ENCODE data around the gene CLUH.

Gene CLUH

DNA sequence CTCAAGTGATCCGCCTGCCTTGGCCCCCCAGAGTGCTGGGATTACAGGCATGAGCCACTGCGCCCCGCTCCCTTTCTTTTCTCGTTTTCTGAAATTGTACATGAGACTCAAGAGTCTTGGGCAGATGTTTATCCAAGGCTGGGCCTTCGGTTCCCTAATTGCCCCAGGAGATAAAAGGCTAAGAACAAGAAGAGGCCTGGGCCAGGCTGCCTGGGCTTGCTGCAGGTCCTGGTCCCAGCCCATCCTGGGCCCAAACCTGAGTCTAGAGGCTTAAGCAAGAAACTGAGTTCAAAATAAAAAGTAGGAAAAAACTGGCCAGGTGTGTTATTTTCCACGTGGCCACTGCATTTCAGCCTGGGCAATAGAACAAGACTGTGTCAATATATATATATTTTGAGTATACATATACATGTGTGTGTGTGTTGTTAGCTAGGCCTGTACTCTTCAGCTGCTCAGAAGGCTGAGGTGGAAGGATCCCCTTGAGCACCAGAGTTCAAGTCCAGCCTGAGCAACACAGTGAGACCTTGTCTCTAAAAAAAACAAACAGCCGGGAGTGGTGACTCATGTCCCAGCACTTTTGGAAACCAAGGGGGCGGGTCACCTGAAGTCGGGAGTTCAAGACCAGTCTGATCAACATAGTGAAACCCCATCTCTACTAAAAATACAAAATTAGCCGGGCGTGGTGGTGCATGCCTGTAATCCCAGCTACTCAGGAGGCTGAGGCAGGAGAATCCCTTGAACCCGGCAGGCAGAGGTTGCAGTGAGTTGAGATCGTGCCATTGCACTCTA is 6.8 kb upstream of the CLUH start:
- DNase-seq (ENCODE audit: low read depth in 3 of 3) = no peak

- DNase-seq (ENCODE audit: low read depth in 3 of 3) = no peak
Measured at GRCh38 chr17:2716649-2717048, 5.1 kb upstream of the CLUH start.

DNA sequence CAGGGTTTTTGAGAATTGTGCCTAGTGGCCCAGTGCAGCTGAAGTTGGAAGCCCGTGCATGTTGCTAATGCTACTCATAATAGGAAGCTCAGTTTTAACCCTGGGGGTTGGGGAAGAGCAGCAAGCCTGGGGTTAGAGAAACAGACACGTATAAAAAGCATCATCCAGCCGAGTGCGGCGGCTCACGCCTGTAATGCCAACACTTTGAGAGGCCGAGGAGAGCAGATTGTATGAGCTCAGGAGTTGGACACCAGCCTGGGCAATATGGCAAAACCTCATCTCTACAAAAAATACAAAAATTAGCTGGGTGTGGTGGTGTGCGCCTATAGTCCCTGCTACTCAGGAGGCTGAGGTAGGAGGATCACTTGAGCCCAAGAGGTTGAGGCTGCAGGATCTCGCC is 2.3 kb upstream of the CLUH start:
- no peak for DNase-seq (ENCODE audit: low read depth in 3 of 3)

GRCh38 chr17:2712300-2713043 is 908 bp upstream of the CLUH start:
- DNase-seq (ENCODE audit: low read depth in 3 of 3) = no peak

DNA sequence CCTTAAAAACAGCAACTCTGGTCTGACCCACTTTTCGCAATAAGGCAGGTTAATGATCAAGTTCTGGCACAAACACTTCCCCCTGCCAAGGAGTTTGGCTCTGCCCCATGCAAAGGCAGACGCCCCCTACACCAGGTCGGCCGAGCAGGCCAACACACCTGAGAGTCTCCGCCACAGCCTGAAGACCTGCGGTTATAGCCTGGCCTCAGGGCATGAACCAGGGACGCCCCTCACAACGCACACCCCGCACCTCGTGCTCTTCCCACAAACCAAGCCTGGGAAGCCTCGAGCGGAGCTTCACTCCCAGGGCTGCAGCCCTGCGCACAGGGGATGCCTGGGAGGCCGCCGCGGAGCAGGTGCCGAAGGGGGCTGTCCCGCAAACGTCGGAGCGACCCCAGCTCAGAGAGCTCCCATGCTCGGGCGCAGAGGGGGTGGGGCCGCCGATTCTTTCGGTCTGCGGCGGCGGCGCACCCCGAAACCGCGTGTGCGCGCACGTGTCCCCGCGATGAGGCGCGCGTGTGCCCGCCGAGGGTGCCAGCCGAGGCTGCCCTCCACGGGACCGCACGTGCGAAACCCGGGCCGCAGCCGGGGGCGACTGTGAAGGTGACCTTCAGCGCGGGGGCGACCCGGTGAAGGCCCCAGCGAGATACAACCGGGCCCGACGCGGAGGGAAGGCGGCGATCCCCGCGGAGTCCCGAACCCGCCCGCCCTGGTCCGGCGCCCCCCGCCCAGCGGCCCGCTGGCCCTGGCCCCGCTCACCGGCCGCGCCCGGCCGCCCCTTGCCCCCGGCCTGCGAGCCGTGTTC is 559 bp downstream of the CLUH start:
- DNase-seq (ENCODE audit: low read depth in 3 of 3) = peak in 2 of 3 experiments; percentile 23 to 33

DNA sequence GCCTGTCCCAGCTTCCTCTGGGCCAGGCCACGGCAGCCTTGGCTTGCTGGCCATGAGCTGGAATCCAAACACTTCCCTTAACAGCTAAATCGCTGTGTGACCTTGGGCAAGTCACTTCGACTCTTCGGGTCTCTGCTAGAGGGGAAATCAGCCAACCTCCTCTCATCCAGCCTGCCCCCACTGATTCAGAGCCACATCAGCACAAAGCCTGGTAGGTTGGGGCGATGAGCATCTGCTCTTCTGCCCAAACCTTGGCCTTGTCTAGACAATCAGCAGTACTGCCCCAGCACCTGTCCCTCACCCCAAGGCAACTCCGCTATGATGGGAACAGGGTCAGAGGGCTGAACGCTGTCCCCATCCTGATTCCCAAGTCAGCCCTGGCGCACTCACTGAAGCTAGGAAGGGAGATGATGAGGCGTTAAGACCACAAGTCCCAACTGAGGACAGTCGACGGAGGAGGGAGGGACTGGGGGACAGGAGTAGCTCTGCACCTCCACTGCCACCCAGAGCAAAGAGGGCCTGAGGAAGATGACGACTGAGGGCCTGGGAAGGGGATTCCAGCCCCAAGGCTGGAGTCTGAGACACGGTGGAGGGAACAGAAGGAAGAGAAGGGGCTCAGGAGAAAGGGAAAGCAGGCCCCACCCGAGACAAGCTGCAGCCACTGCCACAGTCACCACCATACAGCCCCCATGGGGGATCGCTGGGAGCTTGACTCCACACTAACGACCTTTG is 1.3 kb downstream of the CLUH start:
- no peak for DNase-seq (ENCODE audit: low read depth in 3 of 3)

- no peak for DNase-seq (ENCODE audit: low read depth in 3 of 3)
Measured at GRCh38 chr17:2709183-2709661, 2.3 kb downstream of the CLUH start.

DNA sequence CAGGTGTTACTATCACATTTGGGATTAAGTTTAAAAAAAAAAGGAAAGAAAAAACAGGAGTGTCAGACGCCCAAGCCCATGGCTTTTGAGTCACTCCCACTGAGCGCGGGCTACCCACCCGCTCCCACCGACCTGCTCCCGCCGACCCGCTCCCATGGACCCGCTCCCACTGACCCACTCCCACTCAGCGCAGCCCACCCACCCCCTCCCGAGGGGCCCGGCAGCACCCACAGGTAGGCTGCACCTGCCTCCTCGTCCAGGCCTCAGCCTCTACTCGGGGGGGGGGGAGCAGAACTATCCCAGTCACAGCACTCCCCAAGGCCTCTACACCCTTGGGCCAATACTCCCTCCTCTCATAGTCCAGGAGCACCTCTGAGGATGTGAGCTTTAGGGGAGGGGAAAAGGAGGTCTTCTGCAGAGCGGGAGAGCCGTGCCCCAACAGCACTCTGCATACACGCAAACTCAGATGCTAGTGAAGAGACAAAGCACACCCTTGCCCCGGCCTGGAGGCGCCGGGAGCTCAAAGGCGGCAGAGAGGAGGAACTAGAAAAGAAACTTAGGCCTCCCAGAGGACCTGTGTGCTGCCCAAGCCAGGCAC is 2.9 kb downstream of the CLUH start:
- DNase-seq (ENCODE audit: low read depth in 3 of 3) = no peak

DNA sequence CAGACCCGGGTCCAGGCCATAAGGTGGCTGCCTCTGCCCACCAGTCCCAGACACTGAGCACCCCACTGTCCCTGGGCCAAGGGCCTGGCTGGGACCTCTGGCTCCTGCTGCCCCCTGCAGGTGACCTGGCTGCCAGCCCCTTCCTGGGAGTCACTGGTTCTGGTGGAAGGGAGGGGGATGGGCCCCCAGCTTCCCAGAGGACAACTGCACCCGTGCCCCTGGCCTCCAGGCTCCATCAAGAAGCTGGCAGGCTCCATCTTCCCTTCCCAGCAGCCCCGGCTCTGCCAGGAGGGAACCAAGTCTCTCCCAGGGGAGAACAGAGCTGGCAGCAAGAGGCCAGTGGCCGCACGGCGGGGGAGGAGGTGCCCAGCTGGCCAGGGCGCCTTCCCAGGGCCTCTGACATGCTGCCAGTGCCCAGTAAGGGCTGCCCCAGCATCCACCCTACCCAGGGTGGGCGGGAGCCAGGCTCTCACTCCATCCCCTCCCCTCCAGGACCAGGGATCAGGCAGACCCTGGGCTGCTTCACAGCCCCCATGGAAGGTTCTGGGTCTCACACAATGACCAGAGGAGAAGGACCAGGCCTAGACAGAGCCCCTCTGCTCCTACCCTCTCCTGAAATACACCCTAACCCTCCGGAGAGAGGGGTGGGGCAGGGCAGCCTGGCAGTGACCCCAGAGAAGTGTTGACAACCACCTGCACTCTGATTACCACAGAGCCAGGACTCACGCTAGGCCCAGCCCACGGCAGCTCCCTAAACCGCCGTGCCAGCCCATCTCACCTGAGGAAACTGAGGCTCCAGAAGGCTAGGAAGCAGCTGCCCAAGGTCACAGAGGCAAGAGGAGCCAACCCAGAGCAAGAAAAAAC is 3.6 kb downstream of the CLUH start:
- no peak for DNase-seq (ENCODE audit: low read depth in 3 of 3)

DNA sequence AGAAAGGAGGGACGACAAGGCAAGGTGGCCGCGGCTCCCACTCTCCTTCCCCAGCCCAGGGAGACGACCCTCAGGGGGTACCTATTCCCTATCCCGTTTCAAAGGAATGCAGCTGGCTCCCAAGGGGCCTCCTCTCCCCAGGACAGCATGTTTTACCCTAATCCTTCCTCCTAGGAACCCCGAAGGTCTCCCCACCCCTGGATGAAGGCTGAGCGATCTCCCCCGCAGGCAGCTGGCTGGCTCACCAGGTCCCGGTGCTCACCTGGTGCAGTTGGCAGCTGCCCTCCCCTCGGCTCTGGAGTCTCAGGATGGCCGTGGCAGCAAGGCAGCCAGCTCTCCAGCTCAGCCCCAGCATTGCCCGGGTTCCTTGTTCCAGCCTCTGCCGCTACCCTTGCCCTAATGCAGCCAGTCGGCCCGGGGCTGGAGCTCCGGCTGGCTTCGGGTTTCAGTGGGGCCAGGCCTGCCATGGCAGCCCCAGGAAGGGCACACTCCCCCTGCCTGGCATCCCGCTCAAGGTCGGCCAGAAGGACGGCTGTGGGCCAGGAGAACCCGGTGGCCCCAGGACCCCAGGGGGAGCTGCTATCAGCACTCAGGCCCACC is 4.6 kb downstream of the CLUH start:
- no peak for DNase-seq (ENCODE audit: low read depth in 3 of 3)

DNA sequence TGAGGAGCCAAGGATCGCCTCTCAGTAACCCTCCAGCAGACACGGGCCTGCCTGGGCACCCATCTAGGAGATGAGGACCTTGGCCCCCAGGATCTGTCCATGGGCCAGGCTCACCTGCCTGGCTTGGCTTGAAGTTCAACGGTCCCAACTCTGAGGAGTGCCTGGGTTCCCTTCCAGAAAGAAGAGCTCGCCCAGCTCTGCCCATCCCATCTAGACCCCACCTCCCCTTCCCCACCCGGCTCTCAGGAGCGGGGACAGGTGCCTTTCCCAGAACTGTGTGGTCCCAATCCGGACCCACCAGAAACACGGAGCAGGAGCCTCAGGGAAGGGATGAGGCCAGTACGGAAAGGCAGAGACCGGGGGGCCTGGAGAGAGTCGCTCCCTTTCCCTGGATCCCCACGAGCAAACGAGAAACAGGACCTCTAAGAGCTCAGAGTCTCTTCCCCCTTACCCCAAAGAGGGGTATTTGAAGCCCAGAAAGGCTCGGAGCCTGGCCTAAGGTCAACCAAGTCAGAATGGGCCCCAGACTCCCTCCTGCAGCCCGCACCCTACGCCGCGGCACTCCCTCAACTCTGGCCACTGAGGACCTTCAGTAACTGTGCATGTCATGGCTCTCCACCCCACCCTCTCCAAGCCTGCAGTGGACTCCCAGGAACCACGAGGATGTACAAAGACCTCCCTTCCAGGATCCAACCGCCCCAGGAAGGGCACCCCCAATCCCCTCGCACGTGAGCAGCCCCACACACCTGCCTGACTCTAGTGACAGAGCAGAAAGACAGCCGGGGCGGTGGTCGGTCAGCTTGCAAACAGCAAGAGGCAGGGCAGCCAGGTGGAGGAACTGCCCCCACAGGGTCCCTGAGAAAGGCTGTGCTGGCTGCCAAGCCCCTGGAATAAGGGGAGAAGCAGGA is 5.4 kb downstream of the CLUH start:
- no peak for DNase-seq (ENCODE audit: low read depth in 3 of 3)

GRCh38 chr17:2705263-2705662 is 6.3 kb downstream of the CLUH start:
- no peak for DNase-seq (ENCODE audit: low read depth in 3 of 3)

DNA sequence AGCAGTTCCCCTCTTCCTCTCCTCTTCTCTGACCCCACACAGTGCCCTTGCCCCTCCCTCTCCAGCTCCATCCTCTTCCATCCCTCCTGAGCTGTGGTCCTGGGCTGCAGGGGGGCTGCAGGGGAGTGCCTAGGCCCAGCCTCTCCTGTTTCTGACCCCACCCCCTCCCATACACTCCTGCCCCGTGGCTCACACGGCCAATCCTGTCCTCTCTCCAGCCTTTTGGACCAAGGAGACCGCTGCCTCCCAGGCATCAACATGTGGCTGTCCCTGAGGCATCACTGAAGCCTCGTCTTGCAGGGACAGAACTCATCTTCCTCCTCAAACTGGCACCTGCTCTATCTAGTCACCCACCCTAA is 6.7 kb downstream of the CLUH start:
- DNase-seq (ENCODE audit: low read depth in 3 of 3) = no peak

DNA sequence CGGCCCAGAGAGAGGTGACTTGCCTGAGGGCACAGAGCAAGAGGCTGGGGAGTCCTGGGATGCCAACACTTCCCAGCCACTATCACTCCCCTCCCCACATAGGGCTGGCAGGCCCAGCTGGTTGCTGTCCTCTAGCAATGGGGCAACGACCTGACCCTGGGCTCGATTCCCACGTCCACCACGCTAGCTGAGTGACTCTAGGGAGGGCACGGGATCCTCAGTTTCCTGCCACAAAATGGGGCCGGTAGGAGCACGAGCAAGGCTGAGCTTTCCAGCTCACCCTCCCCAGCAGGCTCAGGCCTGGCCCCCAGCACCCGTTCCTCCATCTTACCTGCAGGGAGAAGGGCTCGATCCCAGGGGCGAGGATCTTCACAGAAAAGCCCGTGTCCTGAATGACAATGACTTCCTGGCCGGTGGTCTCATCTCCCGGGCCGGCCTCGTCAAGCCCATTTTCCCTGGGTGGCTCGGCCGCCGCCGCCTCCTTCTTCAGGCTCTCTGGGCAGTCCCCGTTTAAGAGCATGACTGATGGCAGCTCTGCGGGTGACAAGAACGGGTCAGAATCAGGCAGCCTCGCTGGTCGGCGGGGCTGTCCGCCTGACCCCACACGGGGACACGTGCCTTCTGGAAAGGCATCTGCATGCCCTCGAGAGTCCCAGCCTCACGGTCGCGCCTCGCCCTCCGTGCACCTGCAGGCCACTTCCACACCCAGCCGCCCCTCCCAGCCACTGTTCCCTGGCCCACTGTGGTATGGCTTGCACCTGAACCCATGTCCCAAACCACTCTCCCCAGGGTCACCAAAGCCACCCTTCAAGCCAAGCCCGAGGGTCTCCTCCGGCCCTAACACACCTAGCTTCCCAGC is 7.3 kb downstream of the CLUH start:
- DNase-seq (ENCODE audit: low read depth in 3 of 3) = no peak

GRCh38 chr17:2703606-2704005 is 8.0 kb downstream of the CLUH start:
- no peak for DNase-seq (ENCODE audit: low read depth in 3 of 3)

DNA sequence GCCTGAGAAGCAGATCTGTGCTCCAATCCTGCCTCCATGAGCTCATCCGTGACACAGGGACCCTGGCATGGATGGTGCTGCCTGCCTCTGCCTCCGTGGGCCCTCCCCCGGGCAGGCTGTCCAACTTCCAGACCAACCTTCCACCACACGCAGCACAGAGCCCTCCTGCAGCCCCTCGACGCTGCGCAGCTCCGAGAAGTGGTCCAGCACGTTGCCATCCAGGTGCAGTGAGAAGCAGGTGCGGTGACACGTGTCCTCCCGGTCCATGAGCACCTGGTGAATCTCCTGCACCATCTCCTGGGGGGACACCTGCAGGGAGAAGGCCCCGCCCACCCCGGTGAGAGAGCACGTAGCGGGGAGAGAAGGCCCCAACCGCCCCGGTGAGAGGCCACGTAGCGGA is 8.4 kb downstream of the CLUH start:
- DNase-seq (ENCODE audit: low read depth in 3 of 3) = no peak

- DNase-seq (ENCODE audit: low read depth in 3 of 3) = no peak
Measured at GRCh38 chr17:2701996-2702741, 9.4 kb downstream of the CLUH start.

All from stimulated activated CD4-positive, alpha-beta T cell treated with anti-CD3 and anti-CD28 coated beads, TNF-alpha, amount 100 ng/mL, for 24 hours (primary cell).